H9 (cell line): Measurements from ENCODE around the gene TMOD1. TPM values are rescaled to one million over a fixed set of nuclear protein-coding genes. Genes with fewer than 3 reads are reported as not detected.

Source experiments
- DNase-seq: peaks from one replicate; pipeline ENCODE4 v3.0.0-alpha.2; 2017
- H2AFZ ChIP-seq: one replicate; pipeline ENCODE4 v1.6.1; 2013; ENCODE audit warnings: mild to moderate bottlenecking, low read length, control low read depth, moderate library complexity
- H2AK5ac ChIP-seq: 2 replicates; pipeline ENCODE4 v1.6.1; 2013; ENCODE audit warnings: low read length, control low read depth, mixed read lengths; ENCODE audit not compliant: insufficient read length
- H2BK120ac ChIP-seq: one replicate; pipeline ENCODE4 v1.6.1; 2013; ENCODE audit warnings: low read depth, mild to moderate bottlenecking, low read length, control low read depth, inconsistent platforms; ENCODE audit not compliant: poor library complexity, severe bottlenecking
- H2BK12ac ChIP-seq: 2 replicates; pipeline ENCODE4 v1.6.1; 2013; ENCODE audit warnings: low read length, control low read depth, mixed read lengths, low read depth; ENCODE audit not compliant: insufficient read length
- H2BK15ac ChIP-seq: 2 replicates; pipeline ENCODE4 v1.6.1; 2013; ENCODE audit warnings: low read depth, low read length, control low read depth
- H2BK20ac ChIP-seq: one replicate; pipeline ENCODE4 v1.6.1; 2013; ENCODE audit warnings: low read depth, mild to moderate bottlenecking, low read length, control low read depth, inconsistent platforms; ENCODE audit not compliant: poor library complexity, severe bottlenecking
- H2BK5ac ChIP-seq: 2 replicates; pipeline ENCODE4 v1.6.1; 2013; ENCODE audit warnings: low read length, control low read depth, mixed read lengths; ENCODE audit not compliant: insufficient read length
- H3K14ac ChIP-seq: 2 replicates; pipeline ENCODE4 v1.6.1; 2013; ENCODE audit warnings: low read length, control low read depth; ENCODE audit not compliant: insufficient read depth
- H3K18ac ChIP-seq: 2 replicates; pipeline ENCODE4 v1.6.1; 2013; ENCODE audit warnings: low read depth, mild to moderate bottlenecking, mixed read lengths, low read length, control low read depth; ENCODE audit not compliant: insufficient read length
- H3K23ac ChIP-seq: 2 replicates; pipeline ENCODE4 v1.6.1; 2013; ENCODE audit warnings: low read length, control low read depth, mixed read lengths, low read depth; ENCODE audit not compliant: insufficient read length
- H3K23me2 ChIP-seq: 2 replicates; pipeline ENCODE4 v1.6.1; 2013; ENCODE audit warnings: low read depth, mild to moderate bottlenecking, mixed read lengths, low read length, control low read depth; ENCODE audit not compliant: insufficient read length, poor library complexity, severe bottlenecking
- H3K27ac ChIP-seq: 2 replicates; pipeline ENCODE4 v1.5.1; 2013; ENCODE audit warnings: low read length, control low read depth, mixed read lengths, low read depth; ENCODE audit not compliant: insufficient read length
- H3K27me3 ChIP-seq: 2 replicates; pipeline ENCODE4 v1.6.1; 2013; ENCODE audit warnings: low read length, control low read depth, inconsistent platforms; ENCODE audit not compliant: insufficient read depth
- H3K4ac ChIP-seq: 2 replicates; pipeline ENCODE4 v1.6.1; 2013; ENCODE audit warnings: low read depth, mild to moderate bottlenecking, control low read depth, inconsistent platforms, low read length, moderate library complexity
- H3K4me1 ChIP-seq: 2 replicates; pipeline ENCODE4 v1.6.1; 2013; ENCODE audit warnings: low read length, control low read depth, inconsistent platforms; ENCODE audit not compliant: insufficient read depth
- H3K4me2 ChIP-seq: 2 replicates; pipeline ENCODE4 v1.6.1; 2013; ENCODE audit warnings: low read length, control low read depth, mixed read lengths; ENCODE audit not compliant: insufficient read length, insufficient read depth
- H3K56ac ChIP-seq: 2 replicates; pipeline ENCODE4 v1.6.1; 2013; ENCODE audit warnings: low read depth, mild to moderate bottlenecking, mixed read lengths, low read length, control low read depth; ENCODE audit not compliant: insufficient read length
- H3K79me1 ChIP-seq: 2 replicates; pipeline ENCODE4 v1.6.1; 2013; ENCODE audit warnings: low read depth, mild to moderate bottlenecking, moderate library complexity, low read length, control low read depth, inconsistent platforms; ENCODE audit not compliant: insufficient read depth, poor library complexity, severe bottlenecking
- H3K79me2 ChIP-seq: 2 replicates; pipeline ENCODE4 v1.6.1; 2013; ENCODE audit warnings: low read length, control low read depth, inconsistent platforms; ENCODE audit not compliant: insufficient read depth
- H3K9ac ChIP-seq: 2 replicates; pipeline ENCODE4 v1.6.1; 2013; ENCODE audit warnings: low read length, control low read depth, mixed read lengths; ENCODE audit not compliant: insufficient read length; ENCODE audit errors: extremely low read depth
- H3K9me3 ChIP-seq: one replicate; pipeline ENCODE4 v1.6.1; 2013; ENCODE audit warnings: low read depth, low read length, inconsistent platforms; ENCODE audit not compliant: control insufficient read depth
- H3T11ph ChIP-seq: one replicate; pipeline ENCODE4 v1.6.1; 2013; ENCODE audit warnings: mild to moderate bottlenecking, low read length, control low read depth, inconsistent platforms
- H4K20me1 ChIP-seq: one replicate; pipeline ENCODE4 v1.6.1; 2013; ENCODE audit not compliant: control insufficient read depth, insufficient read length, insufficient read depth
- H4K5ac ChIP-seq: 2 replicates; pipeline ENCODE4 v1.6.1; 2013; ENCODE audit warnings: low read depth, mild to moderate bottlenecking, mixed read lengths, low read length, control low read depth; ENCODE audit not compliant: insufficient read length
- H4K8ac ChIP-seq: replicated peaks from 2 replicates; pipeline ENCODE4 v1.6.1; 2013; ENCODE audit warnings: low read length, control low read depth, mixed read lengths, low read depth; ENCODE audit not compliant: insufficient read length
- H4K91ac ChIP-seq: 2 replicates; pipeline ENCODE4 v1.6.1; 2013; ENCODE audit warnings: low read depth, mild to moderate bottlenecking, moderate library complexity, mixed read lengths, low read length, control low read depth; ENCODE audit not compliant: insufficient read length
- H3K27ac Mint-ChIP-seq, 3 experiments: 2 replicates in 2 of 3; 3 replicates in 1 of 3; pipeline ENCODE4 v1.8.0; 2020 to 2021; ENCODE audit warnings: mixed read lengths in 3 of 3, mild to moderate bottlenecking in 1 of 3, moderate library complexity in 1 of 3
- H3K27me3 Mint-ChIP-seq: 2 replicates; pipeline ENCODE4 v1.8.0; 2021; ENCODE audit warnings: low read depth, mild to moderate bottlenecking, moderate library complexity, mixed read lengths
- H3K36me3 Mint-ChIP-seq, 3 experiments: 2 replicates in 2 of 3; 3 replicates in 1 of 3; pipeline ENCODE4 v1.8.0; 2020 to 2021; ENCODE audit warnings: low read depth in 3 of 3, mixed read lengths in 3 of 3; ENCODE audit not compliant: insufficient read depth in 1 of 3
- H3K4me1 Mint-ChIP-seq, 2 experiments: 2 replicates each; pipeline ENCODE4 v1.8.0; 2020; ENCODE audit warnings: mixed read lengths in 2 of 2
- H3K4me3 Mint-ChIP-seq, 2 experiments: 2 replicates in 1 of 2; 3 replicates in 1 of 2; pipeline ENCODE4 v1.8.0; 2020 to 2021; ENCODE audit warnings: mild to moderate bottlenecking in 2 of 2, mixed read lengths in 2 of 2, moderate library complexity in 1 of 2
- H3K9me3 Mint-ChIP-seq, 2 experiments: 2 replicates in 1 of 2; 3 replicates in 1 of 2; pipeline ENCODE4 v1.8.0; 2020; ENCODE audit warnings: mild to moderate bottlenecking in 2 of 2, mixed read lengths in 2 of 2, moderate library complexity in 1 of 2
- CTCF ChIP-seq: fragments of 200-600 bp; sonication (generic); conservative IDR thresholded peaks from 3 replicates; pipeline ENCODE4 v1.8.0; 2021; ENCODE audit warnings: antibody characterized with exemption, mild to moderate bottlenecking
- WGBS: extraction: QIAGEN DNeasy Blood & Tissue Kit; methylation state at CpG from one replicate; pipeline ENCODE4 v1.1.7; 2013; ENCODE audit warnings: missing lambda C conversion rate, low lambda C conversion rate, mixed read lengths; ENCODE audit not compliant: insufficient read length; ENCODE audit errors: extremely low coverage; 5-methylcytosine and 5-hydroxymethylcytosine counted together
- total RNA-seq: library from RNA; stranded (reverse); gene quantifications from 2 replicates; pipeline ENCODE4 v1.2.1, GENCODE V29; 2021

TMOD1 gene
- total RNA-seq, 1 experiment from 2014 or later = 0.98 TPM

GRCh38 chr9:97518166-97518908 lies 16.9 kb downstream of the TMOD1 start:
- no peaks in the 10 kb centered on the region for H3K23me2 ChIP-seq
- no peak overlapping the region for H3K18ac ChIP-seq
- H2AK5ac ChIP-seq = no peak overlapping the region
- WGBS = no CpG with 5 or more reads among the region's 9 CpGs
- H2BK20ac ChIP-seq = no peak overlapping the region
- no peak overlapping the region for H3K9ac ChIP-seq
- H3K79me1 ChIP-seq = no peaks in the 10 kb centered on the region
- no peak overlapping the region for H3K27ac ChIP-seq
- H2AFZ ChIP-seq = no peak overlapping the region
- no peak overlapping the region for H3K4me2 ChIP-seq
- H3K4ac ChIP-seq = no peak overlapping the region
- H2BK120ac ChIP-seq = no peak overlapping the region
- H3K4me1 ChIP-seq = no peaks in the 10 kb centered on the region
- Mint-ChIP-seq H3K9me3 (no peaks in the 10 kb centered on the region), H3K27me3 (peaks cover 2% of the 10 kb centered on the region), H3K36me3 (no peaks in the 10 kb centered on the region; a peak in 1 of 7 replicates), H3K4me3 (peak overlapping the region in 1 of 2 experiments; percentile 23; a peak in 2 of 5 replicates), H3K27ac (no peak overlapping the region), H3K4me1 (peaks cover 10 to 16% of the 10 kb centered on the region in 2 experiments)
- H4K91ac ChIP-seq = no peak overlapping the region
- H3K9me3 ChIP-seq = no peaks in the 10 kb centered on the region
- H3K23ac ChIP-seq = no peak overlapping the region
- H3T11ph ChIP-seq = no peak overlapping the region
- no peak overlapping the region for H4K5ac ChIP-seq
- H4K20me1 ChIP-seq = no peaks in the 10 kb centered on the region
- no peak overlapping the region for H3K56ac ChIP-seq
- no peaks in the 10 kb centered on the region for H3K79me2 ChIP-seq
- no peaks in the 10 kb centered on the region; the same call in 1 of the 2 replicates for H3K27me3 ChIP-seq
- no peak for TF ChIP-seq CTCF
- H4K8ac ChIP-seq = no peak overlapping the region
- no peak overlapping the region for H2BK15ac ChIP-seq
- no peak for DNase-seq
- no peak overlapping the region for H2BK5ac ChIP-seq
- no peak overlapping the region for H3K14ac ChIP-seq
- no peak overlapping the region for H2BK12ac ChIP-seq
